ENCODE data around the gene S1PR1. TPM values are rescaled to one million over a fixed set of nuclear protein-coding genes. Genes with fewer than 3 reads are reported as not detected.

Gene S1PR1
- total and polyA plus RNA-seq, 2 donors (not counting 3 experiments of a cell fraction or from before 2014, with no cell fraction given) = 137 to 387 TPM

DNA sequence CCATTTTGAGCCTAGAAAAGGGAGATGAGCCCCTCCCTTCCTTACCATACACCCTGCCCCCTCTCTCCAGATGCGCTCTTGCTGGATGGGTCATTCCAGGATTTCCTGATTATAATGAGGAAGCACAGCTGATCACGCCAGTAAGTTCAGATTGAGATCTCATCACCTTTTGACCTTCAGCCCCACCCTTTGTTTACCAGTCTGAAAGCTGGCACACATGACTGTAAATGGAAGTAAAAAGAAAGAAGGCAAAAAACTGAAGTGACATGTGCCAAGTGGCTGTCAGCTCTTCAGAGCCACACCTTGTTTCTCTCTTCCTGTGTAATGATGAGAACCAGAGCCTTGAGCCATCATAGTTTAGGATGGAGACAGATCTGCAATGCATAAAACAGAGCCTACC is 27.9 kb downstream of the S1PR1 start:
- Histone ChIP-seq H3K79me2 (ENCODE audit: control insufficient read depth, insufficient read depth, low read length) (no peaks in the 10 kb centered on the region), H3K36me3 (ENCODE audit: control insufficient read depth in 2 of 2, extremely low read depth in 1 of 2, insufficient read depth in 2 of 2, low read length in 2 of 2) (no peaks in the 10 kb centered on the region), H2AFZ (ENCODE audit: low read depth, low read length) (peak overlapping the region; percentile 34), H3K27ac (ENCODE audit: insufficient read depth, low read depth, low read length) (peak overlapping the region; percentile 41), H3K9ac (replicated peaks; ENCODE audit: extremely low read depth, insufficient read depth, low read length) (no peak overlapping the region), H4K20me1 (replicated peaks; ENCODE audit: control insufficient read depth, extremely low read depth, insufficient read depth, low read length) (no peaks in the 10 kb centered on the region), H3K4me3 (replicated peaks in 1 of 3; ENCODE audit: insufficient read depth in 1 of 3, low read depth in 1 of 3, low read length in 3 of 3) (no peak overlapping the region), H3K4me2 (ENCODE audit: insufficient read depth, low read length) (peak overlapping the region; percentile 46), H3K9me1 (replicated peaks; ENCODE audit: control insufficient read depth, extremely low read depth, insufficient read depth, low read length) (no peaks in the 10 kb centered on the region), H3K9me3 (replicated peaks; ENCODE audit: control insufficient read depth, insufficient read depth, low read length) (no peaks in the 10 kb centered on the region), H3K4me1 (ENCODE audit: control insufficient read depth, extremely low read depth, insufficient read depth, low read length) (peaks cover 50% of the 10 kb centered on the region), H3K27me3 (ENCODE audit: control insufficient read depth in 2 of 2, insufficient read depth in 2 of 2, low read length in 2 of 2) (no peaks in the 10 kb centered on the region)
- intact Hi-C loops (cut with micrococcal nuclease) = loop anchor here (1.0 to 2.0 kb wide), 2 partner anchors 14 to 22 kb away; no protein-coding TSS in a partner anchor
- ChIA-PET CTCF (interaction anchor here (0.8 to 1.2 kb wide), 3 partner anchors 21 to 24 kb away, joined by 3 to 4 read pairs (median 3); no protein-coding TSS in a partner anchor), POLR2A (no interaction called here)
- TF ChIP-seq POLR2A (IDR thresholded peaks at IDR 0.05; ENCODE audit: low read depth, low read length) (peak; percentile 41), GATA2 (IDR thresholded peaks at IDR 0.05; ENCODE audit: insufficient read depth, insufficient read length, low read depth, low read length) (peak; percentile 100), POLR2AphosphoS5 (IDR thresholded peaks at IDR 0.05; ENCODE audit: insufficient read depth, low read depth, low read length) (peak; percentile 92), MYC (IDR thresholded peaks at IDR 0.05; ENCODE audit: low read depth, low read length) (peak; percentile 57), JUN (IDR thresholded peaks at IDR 0.05; ENCODE audit: borderline replicate concordance, insufficient read depth, insufficient read length, low read depth) (peak; percentile 56), FOS (IDR thresholded peaks at IDR 0.05; ENCODE audit: borderline replicate concordance, insufficient read depth, low read length) (peak; percentile 80), EZH2 (IDR thresholded peaks at IDR 0.05; ENCODE audit: borderline replicate concordance, low read depth, low read length, severe bottlenecking) (no peak)
- TF ChIP-seq, protein P1, sequence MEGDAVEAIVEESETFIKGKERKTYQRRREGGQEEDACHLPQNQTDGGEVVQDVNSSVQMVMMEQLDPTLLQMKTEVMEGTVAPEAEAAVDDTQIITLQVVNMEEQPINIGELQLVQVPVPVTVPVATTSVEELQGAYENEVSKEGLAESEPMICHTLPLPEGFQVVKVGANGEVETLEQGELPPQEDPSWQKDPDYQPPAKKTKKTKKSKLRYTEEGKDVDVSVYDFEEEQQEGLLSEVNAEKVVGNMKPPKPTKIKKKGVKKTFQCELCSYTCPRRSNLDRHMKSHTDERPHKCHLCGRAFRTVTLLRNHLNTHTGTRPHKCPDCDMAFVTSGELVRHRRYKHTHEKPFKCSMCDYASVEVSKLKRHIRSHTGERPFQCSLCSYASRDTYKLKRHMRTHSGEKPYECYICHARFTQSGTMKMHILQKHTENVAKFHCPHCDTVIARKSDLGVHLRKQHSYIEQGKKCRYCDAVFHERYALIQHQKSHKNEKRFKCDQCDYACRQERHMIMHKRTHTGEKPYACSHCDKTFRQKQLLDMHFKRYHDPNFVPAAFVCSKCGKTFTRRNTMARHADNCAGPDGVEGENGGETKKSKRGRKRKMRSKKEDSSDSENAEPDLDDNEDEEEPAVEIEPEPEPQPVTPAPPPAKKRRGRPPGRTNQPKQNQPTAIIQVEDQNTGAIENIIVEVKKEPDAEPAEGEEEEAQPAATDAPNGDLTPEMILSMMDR (IDR thresholded peaks at IDR 0.05; ENCODE audit: extremely low read depth in 1 of 2, insufficient read depth in 1 of 2, low read depth in 1 of 2, low read length in 2 of 2) = no peak
- BruUV-seq (replicated peaks) = no TSS peak
- FAIRE-seq (peak; percentile 80), DNase-seq (ENCODE audit: low read depth, low spot score) (peak; percentile 73)
- dilution Hi-C loops (cut with MboI; ENCODE audit: extremely low pct_ligation_motif_present, low sequenced_read_pairs) = no loop called here

All from endothelial cell of umbilical vein (primary cell).